Activated naive CD4-positive, alpha-beta T cell treated with anti-CD3 and anti-CD28 coated beads, Interleukin-2, amount 10 ng/mL, durations not matched to agents 7 days and 5 days (primary cell): Measurements from ENCODE around the gene KHDC1L.
A peak's percentile ranks its signal among the peaks of the same experiment; 100 is the strongest.

Experiments
- CTCF ChIA-PET: fragments of 350-600 bp; sonication (Branson Sonifier 250); formaldehyde crosslinking; loops from one replicate; lab custom pipeline; 2021; ENCODE audit warnings: antibody characterized with exemption; lab: Charles Lee
- DNase-seq: peaks from one replicate; pipeline ENCODE4 v3.0.0-alpha.2; 2020
- H3K27ac Mint-ChIP-seq: one replicate; pipeline ENCODE4 v1.8.0; 2021; ENCODE audit warnings: mild to moderate bottlenecking, moderate library complexity, mixed read lengths
- H3K27me3 Mint-ChIP-seq: one replicate; pipeline ENCODE4 v1.8.0; 2021; ENCODE audit warnings: mild to moderate bottlenecking, mixed read lengths
- H3K36me3 Mint-ChIP-seq: one replicate; pipeline ENCODE4 v1.8.0; 2021; ENCODE audit warnings: mixed read lengths
- H3K4me1 Mint-ChIP-seq: one replicate; pipeline ENCODE4 v1.8.0; 2021; ENCODE audit warnings: mixed read lengths
- H3K4me3 Mint-ChIP-seq: one replicate; pipeline ENCODE4 v1.8.0; 2021; ENCODE audit warnings: mild to moderate bottlenecking, moderate library complexity, mixed read lengths
- H3K9me3 Mint-ChIP-seq: one replicate; pipeline ENCODE4 v1.8.0; 2021; ENCODE audit warnings: mixed read lengths

Gene KHDC1L

DNA sequence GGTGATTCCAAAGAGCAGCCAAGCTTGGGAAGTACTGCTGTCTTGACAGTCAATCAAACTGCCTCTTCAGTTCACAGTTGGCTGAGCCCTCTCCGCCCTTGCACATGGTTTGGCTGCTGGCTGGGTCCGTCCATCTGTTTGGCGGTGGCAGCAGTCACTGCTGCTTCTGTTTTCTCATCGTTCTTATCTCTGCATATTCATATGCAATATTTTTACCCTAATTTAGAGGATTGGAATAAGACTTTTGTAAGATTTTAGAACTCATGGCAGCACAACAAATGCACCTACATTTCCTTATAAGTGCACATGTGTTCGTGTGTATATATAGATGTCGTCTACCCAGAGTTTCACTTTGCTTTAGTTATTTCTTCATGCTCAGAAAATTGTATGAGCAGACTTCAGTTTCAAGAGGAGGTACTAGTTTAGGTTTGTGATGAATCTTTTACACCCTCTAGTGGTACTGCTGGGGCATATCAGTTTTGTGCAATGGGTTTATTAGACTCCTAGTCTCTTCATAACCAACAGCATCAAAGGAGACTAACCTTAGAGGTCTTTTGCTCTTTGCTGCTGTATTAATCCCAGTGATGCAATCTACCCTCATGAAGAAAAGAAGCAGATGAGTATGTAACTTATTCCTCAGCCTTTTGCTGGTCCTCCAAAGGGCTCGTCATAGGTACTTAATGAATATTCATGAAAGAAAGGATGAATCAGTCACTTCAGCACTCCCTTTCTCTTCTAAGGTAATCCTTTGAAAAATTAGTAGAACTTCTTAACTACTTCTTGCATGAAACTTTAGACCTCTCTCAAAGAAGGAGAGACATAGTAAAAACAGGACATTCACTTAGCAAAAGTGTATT, 44.3 kb downstream of the KHDC1L start:
- Mint-ChIP-seq H3K4me1 (peaks cover 4% of the 10 kb centered on the region), H3K9me3 (no peaks in the 10 kb centered on the region), H3K4me3 (no peak overlapping the region), H3K36me3 (no peaks in the 10 kb centered on the region), H3K27ac (no peak overlapping the region), H3K27me3 (no peaks in the 10 kb centered on the region)
- peak; percentile 25 for DNase-seq
- CTCF ChIA-PET: interaction anchor here (0.7 to 2.0 kb wide), 5 partner anchors 561 to 769 kb away, joined by 3 to 11 read pairs (median 7); no protein-coding TSS in a partner anchor

DNA sequence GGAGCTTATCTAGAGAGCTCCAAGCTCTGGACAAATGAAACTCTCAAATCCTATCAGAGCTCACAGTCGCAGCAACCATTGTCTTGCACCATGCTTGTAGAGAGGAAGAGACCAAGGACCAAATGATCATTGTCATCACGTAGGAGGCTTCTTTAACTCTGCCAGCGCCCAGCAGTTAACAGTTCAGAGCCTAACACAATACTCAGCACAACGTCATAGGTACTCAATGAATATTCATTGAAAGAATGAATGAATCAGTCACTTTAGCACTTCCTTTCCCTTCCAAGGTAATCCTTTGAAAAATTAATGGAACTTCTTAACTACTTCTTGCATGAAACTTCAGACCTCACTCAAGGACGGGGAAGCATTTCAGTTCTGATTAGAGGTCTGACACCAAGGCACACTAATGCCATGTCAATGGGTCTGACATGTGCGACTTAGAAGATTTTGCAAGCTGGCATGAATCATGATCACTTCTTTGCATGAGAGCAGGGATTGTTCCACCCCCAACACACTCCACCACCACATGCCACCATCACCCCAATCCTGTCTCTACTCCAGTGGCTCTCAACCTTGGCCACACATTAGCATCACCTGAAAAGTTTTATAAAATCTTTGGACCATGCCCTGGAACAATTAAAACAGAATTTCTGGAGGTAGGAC, 45.1 kb downstream of the KHDC1L start:
- Mint-ChIP-seq H3K9me3 (no peaks in the 10 kb centered on the region), H3K36me3 (no peaks in the 10 kb centered on the region), H3K27me3 (no peaks in the 10 kb centered on the region), H3K4me1 (peaks cover 4% of the 10 kb centered on the region), H3K27ac (no peak overlapping the region), H3K4me3 (no peak overlapping the region)
- CTCF ChIA-PET: interaction anchor here (0.7 to 1.8 kb wide), 5 partner anchors 557 to 768 kb away, joined by 3 to 8 read pairs (median 3); no protein-coding TSS in a partner anchor
- no peak for DNase-seq

DNA sequence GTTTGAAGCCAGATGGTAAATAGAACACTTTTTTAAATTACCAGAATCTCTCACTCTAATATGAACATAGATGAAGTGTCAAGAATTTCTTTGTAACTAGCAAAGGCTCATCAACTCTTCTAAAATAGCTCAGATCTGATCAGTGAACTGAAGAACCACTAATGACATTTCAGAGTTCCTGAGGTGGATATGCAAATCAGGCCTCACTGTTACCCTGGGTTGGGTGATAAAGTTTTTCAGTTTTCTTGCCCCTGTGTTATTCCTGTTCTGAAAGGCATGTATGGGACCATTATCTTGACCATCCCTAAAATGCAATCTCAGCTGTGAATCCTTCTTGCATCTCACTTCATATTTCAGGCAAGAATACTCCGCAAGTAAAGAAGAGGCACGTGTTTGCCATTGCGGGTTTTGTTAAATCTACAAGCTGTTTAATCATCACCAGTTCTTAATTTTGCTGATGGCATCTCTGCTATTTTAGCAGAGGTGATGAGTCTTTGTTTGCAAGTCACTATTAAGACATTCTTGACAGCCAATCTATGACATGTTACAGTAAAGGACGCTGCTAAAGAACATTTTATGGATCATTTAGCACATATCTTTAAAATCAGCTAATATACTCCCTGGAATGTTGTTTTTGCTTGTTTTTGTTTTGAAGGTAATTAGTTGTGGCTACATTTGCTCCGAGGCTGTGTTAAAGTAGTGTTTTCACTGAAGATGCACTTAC, 47.9 kb downstream of the KHDC1L start:
- DNase-seq: no peak
- Mint-ChIP-seq H3K27ac (no peak overlapping the region), H3K4me3 (no peak overlapping the region), H3K36me3 (no peaks in the 10 kb centered on the region), H3K4me1 (peaks cover 4% of the 10 kb centered on the region), H3K9me3 (no peaks in the 10 kb centered on the region), H3K27me3 (no peaks in the 10 kb centered on the region)
- CTCF ChIA-PET: no interaction called here

DNA sequence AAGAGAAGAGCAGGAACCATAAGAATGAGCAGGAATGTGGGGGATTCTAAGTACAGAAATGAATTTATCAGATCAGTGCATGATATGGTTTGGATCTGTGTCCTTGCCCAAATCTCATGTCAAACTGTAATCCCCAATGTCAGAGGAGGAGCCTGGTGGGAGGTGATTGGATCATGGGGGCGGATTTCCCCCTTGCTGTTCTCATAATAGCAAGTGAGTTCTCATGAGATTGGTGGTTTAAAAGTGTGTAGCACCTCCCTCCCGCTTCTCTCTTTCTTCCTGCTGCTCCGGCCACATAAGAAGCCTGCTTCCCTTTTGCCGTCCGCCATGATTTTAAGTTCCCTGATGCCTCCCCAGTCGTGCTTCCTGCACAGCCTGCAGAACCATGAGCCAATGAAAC, 49.2 kb downstream of the KHDC1L start:
- Mint-ChIP-seq H3K9me3 (no peaks in the 10 kb centered on the region), H3K36me3 (no peaks in the 10 kb centered on the region), H3K4me1 (peaks cover 4% of the 10 kb centered on the region), H3K27me3 (no peaks in the 10 kb centered on the region), H3K27ac (no peak overlapping the region), H3K4me3 (no peak overlapping the region)
- DNase-seq: no peak
- CTCF ChIA-PET: no interaction called here

DNA sequence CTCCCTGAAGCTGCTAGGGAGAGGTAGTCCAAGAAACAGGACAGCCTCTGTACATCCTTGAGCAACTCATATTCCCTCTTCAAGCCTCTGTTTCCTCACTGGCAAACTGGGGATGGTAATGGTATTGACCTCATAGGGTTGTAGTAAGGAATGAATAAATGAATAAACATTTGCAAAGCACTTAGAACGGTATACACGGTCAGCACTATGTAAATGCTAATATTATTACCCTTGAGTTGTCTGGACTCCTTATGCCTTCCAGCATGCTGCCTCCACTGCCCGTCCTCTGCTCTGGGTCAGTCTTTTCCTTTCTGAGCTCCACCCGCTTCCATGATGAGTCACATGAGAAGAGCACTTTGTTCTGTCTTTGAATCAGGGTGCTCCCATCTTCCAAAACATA, 50.6 kb downstream of the KHDC1L start:
- no peak for DNase-seq
- Mint-ChIP-seq H3K4me1 (no peaks in the 10 kb centered on the region), H3K27me3 (no peaks in the 10 kb centered on the region), H3K27ac (no peak overlapping the region), H3K36me3 (no peaks in the 10 kb centered on the region), H3K9me3 (no peaks in the 10 kb centered on the region), H3K4me3 (no peak overlapping the region)
- CTCF ChIA-PET: interaction anchor here (1.2 kb wide), 1 partner anchor 763 kb away, joined by 4 read pairs; no protein-coding TSS in a partner anchor
